NCI-H1417 (cell line): Measurements from ENCODE around the gene ATP8B1.
"Not testable (repeated sequence)": the region's sequence is repeated elsewhere in the genome, so short reads cannot be mapped to it uniquely, and the experiment has no call there.

Experiments
- DNase-seq, 3 experiments: peaks; one replicate each; lab custom pipeline; 2025; lab: John Stamatoyannopoulos, UW

The ATP8B1 gene

GRCh38 chr18:57727952-57728807 lies 74.9 kb downstream of the ATP8B1 start:
- no peak for DNase-seq

- DNase-seq: not testable (repeated sequence)
Observed at GRCh38 chr18:57719211-57719935, 83.7 kb downstream of the ATP8B1 start.

- no peak for DNase-seq
Observed at GRCh38 chr18:57716549-57716948, 86.6 kb downstream of the ATP8B1 start.

GRCh38 chr18:57715671-57716070 lies 87.4 kb downstream of the ATP8B1 start:
- no peak for DNase-seq

- DNase-seq: no peak
Observed at GRCh38 chr18:57715073-57715472, 88.0 kb downstream of the ATP8B1 start.

GRCh38 chr18:57710226-57710625 lies 92.9 kb downstream of the ATP8B1 start:
- no peak for DNase-seq

- DNase-seq: no peak
Observed at GRCh38 chr18:57709335-57709734, 93.8 kb downstream of the ATP8B1 start.

- no peak for DNase-seq
Observed at GRCh38 chr18:57708288-57708687, 94.8 kb downstream of the ATP8B1 start.

- DNase-seq: peak in 2 of 3 experiments; percentile 92 to 99
Observed at GRCh38 chr18:57705832-57706595, 97.1 kb downstream of the ATP8B1 start.

GRCh38 chr18:57705011-57705410 lies 98.1 kb downstream of the ATP8B1 start:
- peak in 2 of 3 experiments; percentile 48 to 61 for DNase-seq

- DNase-seq: peak; percentile 31 to 68 (median 65)
Observed at GRCh38 chr18:57698571-57699276, 104.4 kb downstream of the ATP8B1 start.

- peak in 1 of 3 experiments; percentile 42 for DNase-seq
Observed at GRCh38 chr18:57697426-57697825, 105.7 kb downstream of the ATP8B1 start.

- DNase-seq: peak in 1 of 3 experiments; percentile 41
Observed at GRCh38 chr18:57696271-57696670, 106.8 kb downstream of the ATP8B1 start.

- DNase-seq: no peak
Observed at GRCh38 chr18:57691363-57691762, 111.8 kb downstream of the ATP8B1 start.

GRCh38 chr18:57687970-57688369 lies 115.1 kb downstream of the ATP8B1 start:
- no peak for DNase-seq

- no peak for DNase-seq
Observed at GRCh38 chr18:57683470-57683869, 119.6 kb downstream of the ATP8B1 start.

- peak in 1 of 3 experiments; percentile 69 for DNase-seq
Observed at GRCh38 chr18:57677262-57678211, 125.6 kb downstream of the ATP8B1 start.

GRCh38 chr18:57674891-57675290 lies 128.2 kb downstream of the ATP8B1 start:
- no peak for DNase-seq

- DNase-seq: no peak
Observed at GRCh38 chr18:57670046-57670445, 133.1 kb downstream of the ATP8B1 start.

GRCh38 chr18:57668021-57668420 lies 135.1 kb downstream of the ATP8B1 start:
- DNase-seq: no peak
